ENCODE measurements around the gene SCRG1. TPM values are rescaled to one million over a fixed set of nuclear protein-coding genes. Genes with fewer than 3 reads are reported as not detected.

Gene SCRG1
- total RNA-seq, 1 donor from 2014 or later: not detected

- peak; percentile 54 for DNase-seq (ENCODE audit: low read depth)
Measured at GRCh38 chr4:173411106-173411693, 12.3 kb upstream of the SCRG1 start.

GRCh38 chr4:173410079-173410478 lies 11.2 kb upstream of the SCRG1 start:
- DNase-seq (ENCODE audit: low read depth): no peak

DNA sequence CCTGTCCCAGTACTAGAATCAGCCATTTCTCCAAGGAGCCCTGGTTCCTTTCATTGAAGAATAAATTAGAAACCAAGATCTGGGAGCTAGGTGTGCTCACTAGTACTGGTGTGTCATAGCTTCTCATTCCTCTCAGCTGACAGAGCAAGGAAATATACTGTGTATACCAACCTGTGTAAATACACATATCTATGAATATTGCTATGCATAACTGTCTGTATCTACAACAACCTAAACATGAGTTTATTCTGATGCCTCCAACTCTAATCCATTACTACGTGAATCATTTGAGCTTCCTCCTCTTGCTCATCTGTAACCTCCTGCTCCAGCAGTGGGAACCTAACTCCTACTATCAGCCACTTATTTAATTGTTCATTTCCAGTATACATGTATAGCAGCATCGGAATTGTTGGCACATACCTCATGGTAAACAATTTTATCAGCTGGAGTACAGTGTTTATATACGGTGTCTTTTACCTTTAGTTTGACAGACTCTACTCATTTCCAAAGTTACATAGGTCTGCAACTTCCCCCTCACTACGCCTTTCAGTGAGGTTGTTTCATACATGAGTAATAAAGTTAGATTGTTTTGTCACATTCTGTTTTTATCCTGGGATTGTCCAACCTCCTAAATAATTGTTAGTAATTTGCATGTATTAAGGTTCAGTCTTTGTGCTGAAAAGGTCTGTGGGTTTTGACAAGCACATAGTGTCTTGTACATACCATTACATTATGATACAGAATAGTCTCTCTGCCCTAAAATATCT lies 7.1 kb upstream of the SCRG1 start:
- DNase-seq (ENCODE audit: low read depth): no peak

- no peak for DNase-seq (ENCODE audit: low read depth)
Measured at GRCh38 chr4:173404296-173404865, 5.5 kb upstream of the SCRG1 start.

DNA sequence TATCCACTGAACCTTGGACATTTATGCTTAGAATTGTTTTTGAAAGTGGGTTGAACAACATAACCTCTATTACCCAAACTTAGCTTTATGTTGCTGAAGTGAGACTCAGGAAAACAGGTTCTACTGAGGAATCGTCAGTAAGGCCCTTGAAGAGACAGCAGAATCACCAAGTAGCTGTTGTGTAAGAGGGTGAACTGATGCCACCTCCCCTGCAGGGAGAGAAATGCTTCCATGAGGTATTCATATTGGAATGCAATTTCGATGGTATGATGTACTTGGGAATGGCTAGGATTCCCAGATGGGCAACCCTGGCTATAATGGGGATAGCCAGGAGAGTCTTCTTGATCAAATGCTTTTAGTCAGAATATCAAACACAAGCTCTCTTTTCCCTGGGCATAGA lies 4.1 kb upstream of the SCRG1 start:
- DNase-seq (ENCODE audit: low read depth): no peak

DNA sequence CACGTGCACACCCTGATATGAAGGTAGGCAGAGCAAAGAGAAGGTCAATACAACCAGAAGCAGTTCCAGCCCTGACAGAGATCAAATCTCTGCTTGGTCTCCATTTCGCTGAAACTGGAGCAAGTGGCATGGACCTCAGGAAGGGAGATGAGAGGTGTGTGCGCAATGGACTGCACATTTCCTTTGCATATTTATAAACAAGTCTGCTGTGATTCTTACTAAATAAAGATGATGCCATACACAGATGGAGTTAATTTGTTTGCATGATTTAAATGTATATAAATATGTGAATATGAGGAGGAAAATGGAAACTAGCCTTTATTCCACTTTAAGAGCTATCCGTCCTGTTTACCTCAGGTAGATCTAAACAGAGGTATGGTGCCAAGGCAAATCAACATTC lies 2.1 kb upstream of the SCRG1 start:
- no peak for DNase-seq (ENCODE audit: low read depth)

DNA sequence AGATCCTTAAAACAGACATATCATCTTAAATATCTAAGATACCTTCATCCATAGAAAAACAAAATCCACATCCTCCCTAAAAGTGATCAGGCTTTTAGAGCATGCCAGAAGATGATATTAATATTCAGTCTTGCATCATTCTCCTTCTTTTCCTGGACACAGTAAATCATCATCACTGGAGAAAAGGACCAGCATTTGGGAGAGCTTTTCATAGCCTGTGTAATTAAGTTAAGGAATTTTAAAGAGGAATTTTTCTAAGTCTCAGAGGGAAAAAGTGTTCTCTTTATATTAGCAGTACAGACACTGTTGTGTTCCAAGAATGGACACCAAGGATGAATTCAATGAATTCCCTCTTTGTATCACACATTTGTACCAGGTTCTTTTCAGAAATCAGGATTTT lies 696 bp downstream of the SCRG1 start:
- DNase-seq (ENCODE audit: low read depth): no peak

- DNase-seq (ENCODE audit: low read depth): no peak
Measured at GRCh38 chr4:173397604-173398003, 1.3 kb downstream of the SCRG1 start.

- DNase-seq (ENCODE audit: low read depth): no peak
Measured at GRCh38 chr4:173391701-173392100, 7.2 kb downstream of the SCRG1 start.

- DNase-seq (ENCODE audit: low read depth): no peak
Measured at GRCh38 chr4:173386751-173387150, 12.2 kb downstream of the SCRG1 start.

DNA sequence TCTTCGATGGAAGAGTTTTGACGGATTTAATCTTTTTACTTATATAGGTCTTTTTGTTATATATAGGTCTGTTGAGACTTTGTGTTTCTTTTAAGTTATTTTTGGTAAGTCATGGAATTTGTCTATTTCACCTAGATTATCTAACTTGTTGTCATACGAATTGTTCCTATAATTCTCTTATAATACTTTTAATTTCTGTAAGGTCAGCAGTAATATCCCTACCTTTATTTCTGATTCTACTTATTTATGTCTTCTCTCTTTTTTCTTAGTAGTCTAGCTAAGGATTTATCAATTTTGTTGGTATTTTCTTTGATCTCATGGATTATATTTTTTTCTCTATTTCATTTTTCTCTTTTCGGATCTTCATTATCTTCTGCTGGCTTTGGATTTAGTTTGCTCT lies 16.6 kb downstream of the SCRG1 start:
- no peak for DNase-seq (ENCODE audit: low read depth)

GRCh38 chr4:173381610-173382009 lies 17.3 kb downstream of the SCRG1 start:
- DNase-seq (ENCODE audit: low read depth): no peak

GRCh38 chr4:173380987-173381386 lies 17.9 kb downstream of the SCRG1 start:
- no peak for DNase-seq (ENCODE audit: low read depth)

DNA sequence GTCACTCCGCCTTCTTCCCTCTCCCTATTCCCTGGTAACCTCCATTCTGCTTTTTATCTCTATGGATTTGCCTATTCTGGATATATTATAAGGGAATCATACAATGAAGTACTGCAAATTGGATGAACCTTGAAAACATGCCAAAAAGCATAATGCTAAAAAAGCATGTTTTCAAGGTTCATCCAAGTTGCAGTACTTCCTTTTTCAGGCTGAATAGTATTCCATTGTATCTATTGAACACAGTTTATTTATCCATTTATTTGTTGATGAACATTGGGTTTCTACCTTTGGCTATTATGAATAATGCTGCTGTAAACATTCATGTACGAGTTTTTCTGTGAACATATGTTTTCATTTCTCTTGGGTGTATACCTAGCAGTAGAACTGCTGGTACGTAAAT lies 19.0 kb downstream of the SCRG1 start:
- no peak for DNase-seq (ENCODE audit: low read depth)

GRCh38 chr4:173374588-173374987 lies 24.3 kb downstream of the SCRG1 start:
- DNase-seq (ENCODE audit: low read depth): no peak

- peak; percentile 47 for DNase-seq (ENCODE audit: low read depth)
Measured at GRCh38 chr4:173371292-173372192, 27.4 kb downstream of the SCRG1 start.

- DNase-seq (ENCODE audit: low read depth): peak; percentile 92
Measured at GRCh38 chr4:173370477-173371291, 28.2 kb downstream of the SCRG1 start, which contains the start of gene SAP30. TSS of gene SAP30 (plus strand) at chr4:173370954. CDS start at chr4:173371183, 229 bp downstream.

DNA sequence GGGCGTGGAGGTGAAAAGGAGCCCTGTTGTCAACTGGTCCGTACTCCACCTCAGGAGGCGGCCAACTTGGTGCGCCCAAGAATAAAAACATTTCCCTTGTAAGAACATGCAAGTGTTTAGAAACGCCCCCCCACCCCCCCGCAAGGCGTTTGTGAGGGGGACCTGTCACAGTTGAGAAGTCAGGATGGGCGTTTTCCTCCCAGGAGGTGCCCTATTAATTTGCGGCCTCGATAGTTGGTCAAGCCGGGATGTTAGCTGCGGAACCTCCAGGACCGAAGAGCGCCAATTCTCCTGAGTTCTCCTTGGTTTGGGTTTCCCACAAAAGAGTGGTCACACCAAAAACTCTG lies 28.8 kb downstream of the SCRG1 start:
- no peak for DNase-seq (ENCODE audit: low read depth)

- no peak for DNase-seq (ENCODE audit: low read depth)
Measured at GRCh38 chr4:173367946-173368345, 31.0 kb downstream of the SCRG1 start.

- DNase-seq (ENCODE audit: low read depth): peak; percentile 41
Measured at GRCh38 chr4:173367285-173367684, 31.6 kb downstream of the SCRG1 start.

DNA sequence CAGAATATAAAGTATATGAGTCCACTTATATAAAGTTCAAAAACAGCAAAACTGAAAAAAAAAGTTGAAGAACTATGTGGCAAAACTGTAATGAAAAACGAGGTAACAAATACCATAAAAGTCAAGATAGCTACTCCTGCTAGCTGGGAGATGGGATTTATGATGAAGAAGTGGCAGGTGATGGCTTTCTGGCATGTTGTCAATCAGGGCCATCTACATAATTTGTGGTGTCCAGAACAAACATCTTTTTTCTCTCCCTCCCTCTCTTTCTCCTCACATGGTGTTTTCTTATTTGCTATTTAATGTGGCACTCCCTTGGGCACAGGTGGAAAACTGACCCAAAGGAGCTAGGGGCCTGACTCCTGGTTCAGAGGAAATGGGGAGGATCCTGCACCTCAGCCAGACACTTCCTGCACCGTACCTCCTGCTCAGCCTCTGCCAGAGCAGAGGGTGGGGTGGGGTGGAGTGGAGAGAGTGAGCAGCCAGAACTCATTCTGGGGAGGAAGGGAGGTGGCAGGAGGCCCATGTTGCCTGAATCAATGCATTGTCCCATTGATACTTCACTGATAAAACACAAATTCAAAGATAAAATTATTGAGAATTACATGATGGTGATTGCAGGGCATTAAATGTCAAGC lies 33.4 kb downstream of the SCRG1 start:
- no peak for DNase-seq (ENCODE audit: low read depth)

Data from renal cortical epithelial cell (primary cell).